HepG2 (cell line): ENCODE results near the gene ACTN3. TPM values are rescaled to one million over a fixed set of nuclear protein-coding genes. Genes with fewer than 3 reads are reported as not detected.

Experiments
- BORCS8-MEF2B ChIP-seq: sonication (generic); formaldehyde crosslinking; IDR thresholded peaks from 2 replicates; pipeline ENCODE4 v1.8.0; 2022; ENCODE audit warnings: mild to moderate bottlenecking, missing genetic modification reagents
- DRAP1 ChIP-seq: IDR thresholded peaks from 2 replicates; pipeline ENCODE4 v1.6.1; 2016; ENCODE audit warnings: missing genetic modification reagents, missing compliant biosample characterization
- ERF ChIP-seq: IDR thresholded peaks from 2 replicates; pipeline ENCODE4 v1.6.1; 2018; ENCODE audit warnings: missing biosample characterization, missing genetic modification reagents
- ESRRA ChIP-seq: sonication (generic); formaldehyde crosslinking; IDR thresholded peaks from 2 replicates; pipeline ENCODE4 v1.5.1; 2020; ENCODE audit warnings: mild to moderate bottlenecking, low read depth, missing genetic modification reagents
- KMT2B ChIP-seq: IDR thresholded peaks from 2 replicates; pipeline ENCODE4 v1.6.1; 2016; ENCODE audit warnings: missing genetic modification reagents, missing compliant biosample characterization
- LCORL ChIP-seq, 2 experiments: fragments of 450-650 bp in 1 of 2; sonication (generic) in 1 of 2; formaldehyde crosslinking in 1 of 2; IDR thresholded peaks; 2 replicates each; pipeline versions ENCODE4 v1.5.0 to v1.6.1; 2017 to 2020; ENCODE audit warnings: antibody characterized with exemption in 1 of 2, missing genetic modification reagents in 1 of 2
- MXI1 ChIP-seq: IDR thresholded peaks from 3 replicates; pipeline ENCODE4 v1.6.1; 2012; ENCODE audit warnings: low read depth, low read length, inconsistent platforms, borderline replicate concordance
- NFATC3 ChIP-seq: sonication (generic); formaldehyde crosslinking; IDR thresholded peaks from 2 replicates; pipeline ENCODE4 v1.5.1; 2020; ENCODE audit warnings: mild to moderate bottlenecking, missing genetic modification reagents
- NFKB2 ChIP-seq: sonication (generic); formaldehyde crosslinking; IDR thresholded peaks from 2 replicates; pipeline ENCODE4 v1.4.0; 2020; ENCODE audit warnings: missing genetic modification reagents, borderline replicate concordance
- PRDM10 ChIP-seq: sonication (generic); formaldehyde crosslinking; IDR thresholded peaks from 2 replicates; pipeline ENCODE4 v1.4.0; 2020; ENCODE audit warnings: low read depth, missing genetic modification reagents
- SRSF4 ChIP-seq: fragments of 200-400 bp; formaldehyde crosslinking; IDR thresholded peaks from one replicate; pipeline ENCODE4 v1.6.1; 2018; ENCODE audit warnings: mild to moderate bottlenecking, low read depth, low read length, moderate library complexity; ENCODE audit not compliant: poor library complexity, severe bottlenecking
- XBP1 ChIP-seq: sonication (generic); formaldehyde crosslinking; IDR thresholded peaks from 2 replicates; pipeline ENCODE4 v1.5.0; 2020; ENCODE audit warnings: missing genetic modification reagents
- YEATS4 ChIP-seq: sonication (generic); formaldehyde crosslinking; IDR thresholded peaks from 2 replicates; pipeline ENCODE4 v1.4.0; 2020; ENCODE audit warnings: missing genetic modification reagents, borderline replicate concordance
- ZBED4 ChIP-seq: sonication (generic); formaldehyde crosslinking; IDR thresholded peaks from 2 replicates; pipeline ENCODE4 v1.4.0; 2020; ENCODE audit warnings: missing genetic modification reagents, borderline replicate concordance
- ZBTB4 ChIP-seq: sonication (generic); formaldehyde crosslinking; IDR thresholded peaks from 2 replicates; pipeline ENCODE4 v1.4.0; 2020; ENCODE audit warnings: missing genetic modification reagents, mild to moderate bottlenecking, borderline replicate concordance
- ZBTB7A ChIP-seq: sonication (generic); formaldehyde crosslinking; IDR thresholded peaks from 2 replicates; pipeline ENCODE4 v1.8.0; 2022; ENCODE audit warnings: mild to moderate bottlenecking, missing genetic modification reagents
- ZNF251 ChIP-seq: sonication (generic); formaldehyde crosslinking; IDR thresholded peaks from 2 replicates; pipeline ENCODE4 v1.9.0; 2021; ENCODE audit warnings: mild to moderate bottlenecking, missing genetic modification reagents
- ZNF451 ChIP-seq: sonication (generic); formaldehyde crosslinking; IDR thresholded peaks from 2 replicates; pipeline ENCODE4 v1.5.0; 2020; ENCODE audit warnings: mild to moderate bottlenecking, missing genetic modification reagents
- polyA plus RNA-seq, 8 experiments: library from polyadenylated mRNA; depleted of rRNA in 3 of 8; stranded (reverse) in 7 of 8; unstranded in 1 of 8; fragments of >200 nt; fragmentation: Illumina TruSeq in 4 of 8; extraction: Trizol in 4 of 8; gene quantifications; 2 replicates each; pipeline versions ENCODE4 v1.2.1 to v1.2.3, GENCODE V29; 2011 to 2016; ENCODE audit warnings: low read depth in 4 of 8, missing spikeins in 1 of 8, mixed read lengths in 1 of 8; ENCODE audit not compliant: insufficient read depth in 1 of 8
- total RNA-seq, 5 experiments: library from RNA; depleted of rRNA; stranded (reverse); fragments of >200 nt; fragmentation: Illumina TruSeq; extraction: Trizol; gene quantifications; 2 replicates each; pipeline ENCODE4 v1.2.3, GENCODE V29; 2016; ENCODE audit warnings: low read depth in 1 of 5

Gene ACTN3
- total and polyA plus RNA-seq, 2 of the 13 experiments (the other 11 are each of a cell fraction or from before 2014, with no cell fraction given), result 0.04 to 0.09 TPM

GRCh38 chr11:66579017-66579606, 32.4 kb downstream of the ACTN3 start (continued):
- peak; percentile 75; the same call in 1 of the 2 replicates for TF ChIP-seq ZNF251 (CRISPR knock-in tag)
- TF ChIP-seq ESRRA, result no peak
- TF ChIP-seq ERF (CRISPR knock-in tag), result 0 out of 2 replicates have a peak, but pooled peaks have one; percentile 15
- no peak for TF ChIP-seq ZBTB4
- no peak for TF ChIP-seq NFATC3 (CRISPR knock-in tag)
- TF ChIP-seq MXI1, result peak; percentile 15; the same call in 1 of the 3 replicates
- TF ChIP-seq BORCS8-MEF2B (CRISPR knock-in tag), result no peak
- 0 out of 2 replicates have a peak, but pooled peaks have one; percentile 38 for TF ChIP-seq ZNF451 (CRISPR knock-in tag)
- TF ChIP-seq LCORL (IDR thresholded peaks at IDR 0.05), result no peak
- TF ChIP-seq LCORL (CRISPR knock-in tag; IDR thresholded peaks at IDR 0.05), result 0 out of 2 replicates have a peak, but pooled peaks have one; percentile 30
- TF ChIP-seq XBP1, result no peak
- no peak for TF ChIP-seq YEATS4 (CRISPR knock-in tag)
- TF ChIP-seq ZBTB7A, result no peak
- TF ChIP-seq ZBED4, result 0 out of 2 replicates have a peak, but pooled peaks have one; percentile 31
- no peak for TF ChIP-seq KMT2B (CRISPR knock-in tag)
- no peak for TF ChIP-seq DRAP1 (CRISPR knock-in tag)
- TF ChIP-seq NFKB2 (CRISPR knock-in tag), result no peak; the same call in 1 of the 2 replicates
- TF ChIP-seq SRSF4, result no peak
- no peak for TF ChIP-seq PRDM10 (CRISPR knock-in tag)
